ENCODE measurements around the gene PNKP.

Gene PNKP

GRCh38 chr19:49857061-49857837, 10.1 kb downstream of the PNKP start:
- H3K4me3 ChIP-seq (ENCODE audit: low read length), result no peak overlapping the region
- no peak for TF ChIP-seq CTCF (IDR thresholded peaks at IDR 0.05; ENCODE audit: insufficient read depth, low read depth, low read length, missing control alignments)
- DNase-seq (ENCODE audit: low read depth), result no peak

- no peak for TF ChIP-seq CTCF (IDR thresholded peaks at IDR 0.05; ENCODE audit: insufficient read depth, low read depth, low read length, missing control alignments)
- no peak overlapping the region for H3K4me3 ChIP-seq (ENCODE audit: low read length)
- no peak for DNase-seq (ENCODE audit: low read depth)
Measured at GRCh38 chr19:49856574-49857021, 10.8 kb downstream of the PNKP start.

GRCh38 chr19:49855676-49856573, 11.5 kb downstream of the PNKP start:
- no peak overlapping the region for H3K4me3 ChIP-seq (ENCODE audit: low read length)
- DNase-seq (ENCODE audit: low read depth), result no peak
- no peak for TF ChIP-seq CTCF (IDR thresholded peaks at IDR 0.05; ENCODE audit: insufficient read depth, low read depth, low read length, missing control alignments)

- H3K4me3 ChIP-seq (ENCODE audit: low read length), result no peak overlapping the region
- DNase-seq (ENCODE audit: low read depth), result no peak
- no peak for TF ChIP-seq CTCF (IDR thresholded peaks at IDR 0.05; ENCODE audit: insufficient read depth, low read depth, low read length, missing control alignments)
Measured at GRCh38 chr19:49855277-49855675, 12.1 kb downstream of the PNKP start.

- H3K4me3 ChIP-seq (ENCODE audit: low read length), result no peak overlapping the region
- DNase-seq (ENCODE audit: low read depth), result no peak
- TF ChIP-seq CTCF (IDR thresholded peaks at IDR 0.05; ENCODE audit: insufficient read depth, low read depth, low read length, missing control alignments), result no peak
Measured at GRCh38 chr19:49854378-49855263, 12.8 kb downstream of the PNKP start.

- no peak for DNase-seq (ENCODE audit: low read depth)
- no peak for TF ChIP-seq CTCF (IDR thresholded peaks at IDR 0.05; ENCODE audit: insufficient read depth, low read depth, low read length, missing control alignments)
- H3K4me3 ChIP-seq (ENCODE audit: low read length), result no peak overlapping the region
Measured at GRCh38 chr19:49853852-49854377, 13.5 kb downstream of the PNKP start.

Data from epithelial cell of esophagus (primary cell).